ENCODE results near the gene TTC36. TPM values are rescaled to one million over a fixed set of nuclear protein-coding genes. Genes with fewer than 3 reads are reported as not detected.

The TTC36 gene
- total and polyA plus RNA-seq, 4 experiments from 2014 or later: 0.39 to 1.2 (median 0.82) TPM

DNA sequence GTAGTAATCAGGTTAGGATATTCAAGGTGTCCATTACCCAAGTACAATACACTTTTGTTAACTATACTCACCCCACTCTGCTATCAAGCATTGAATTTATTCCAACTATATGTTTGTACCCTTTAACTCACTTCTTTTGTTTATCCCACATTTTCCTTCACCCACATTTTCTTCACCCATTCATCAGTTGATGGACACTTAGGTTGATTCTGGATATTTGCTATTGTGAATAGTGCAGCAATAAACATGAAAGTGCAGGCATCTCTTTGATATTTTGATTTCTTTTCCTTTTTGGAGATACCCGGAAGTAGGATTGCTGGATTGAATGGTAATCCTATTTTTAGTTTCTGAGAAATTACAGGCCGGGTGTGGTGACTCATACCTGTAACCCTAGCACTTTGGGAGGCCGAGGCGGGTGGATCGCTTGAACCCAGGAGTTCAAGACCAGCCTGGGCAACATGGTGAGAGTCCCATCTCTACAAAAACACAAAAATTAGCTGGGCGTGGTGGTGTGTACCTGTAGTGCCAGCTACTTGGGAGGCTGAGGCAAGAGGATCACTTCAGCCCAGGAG, 10.2 kb downstream of the TTC36 start:
- Mint-ChIP-seq H3K36me3 (peaks cover 13 to 14% of the 10 kb centered on the region in 2 donors), H3K27ac (no peak overlapping the region), H3K27me3 (no peaks in the 10 kb centered on the region), H3K4me3 (no peak overlapping the region), H3K4me1 (peaks cover 0 to under 1% (median 0%) of the 10 kb centered on the region in 4 donors), H3K9me3 (no peaks in the 10 kb centered on the region)
- ChIA-PET CTCF (ENCODE audit: partially characterized antibody) (no interaction called here), POLR2A (ENCODE audit: partially characterized antibody) (no interaction called here)
- no peaks in the 10 kb centered on the region for H3K4me1 ChIP-seq (ENCODE audit: insufficient read depth, low read length)
- DNase-seq: no peak
- H3K27me3 ChIP-seq (ENCODE audit: insufficient read depth, low read length): no peaks in the 10 kb centered on the region
- H3K36me3 ChIP-seq (ENCODE audit: insufficient read depth, low read length): no peaks in the 10 kb centered on the region
- no peaks in the 10 kb centered on the region for H3K9me3 ChIP-seq (ENCODE audit: control insufficient read depth in 1 of 2, low read length in 2 of 2)
- intact Hi-C loops (cut with micrococcal nuclease): no loop called here
- no peak overlapping the region for H3K27ac ChIP-seq (ENCODE audit: low read depth, low read length)
- H3K4me3 ChIP-seq (ENCODE audit: low read length in 2 of 2): no peak overlapping the region

- no peak for DNase-seq
- Histone ChIP-seq H3K27me3 (ENCODE audit: insufficient read depth, low read length) (no peaks in the 10 kb centered on the region), H3K4me1 (ENCODE audit: insufficient read depth, low read length) (no peaks in the 10 kb centered on the region), H3K4me3 (ENCODE audit: low read length in 2 of 2) (no peak overlapping the region), H3K36me3 (ENCODE audit: insufficient read depth, low read length) (no peaks in the 10 kb centered on the region), H3K27ac (ENCODE audit: low read depth, low read length) (no peak overlapping the region), H3K9me3 (ENCODE audit: control insufficient read depth in 1 of 2, low read length in 2 of 2) (no peaks in the 10 kb centered on the region)
- ChIA-PET POLR2A (ENCODE audit: partially characterized antibody) (no interaction called here), CTCF (ENCODE audit: partially characterized antibody) (no interaction called here)
- H3K9me3 Mint-ChIP-seq: no peaks in the 10 kb centered on the region
- H3K36me3 Mint-ChIP-seq: peaks cover 25 to 31% of the 10 kb centered on the region in 2 donors
- H3K4me1 Mint-ChIP-seq: no peaks in the 10 kb centered on the region
- peak overlapping the region in 1 of 7 donors; percentile 85 for H3K27ac Mint-ChIP-seq
- no peaks in the 10 kb centered on the region for H3K27me3 Mint-ChIP-seq
- H3K4me3 Mint-ChIP-seq: no peak overlapping the region
- intact Hi-C loops (cut with micrococcal nuclease): no loop called here
Measured at GRCh38 chr11:118544010-118544646, 16.9 kb downstream of the TTC36 start.

DNA sequence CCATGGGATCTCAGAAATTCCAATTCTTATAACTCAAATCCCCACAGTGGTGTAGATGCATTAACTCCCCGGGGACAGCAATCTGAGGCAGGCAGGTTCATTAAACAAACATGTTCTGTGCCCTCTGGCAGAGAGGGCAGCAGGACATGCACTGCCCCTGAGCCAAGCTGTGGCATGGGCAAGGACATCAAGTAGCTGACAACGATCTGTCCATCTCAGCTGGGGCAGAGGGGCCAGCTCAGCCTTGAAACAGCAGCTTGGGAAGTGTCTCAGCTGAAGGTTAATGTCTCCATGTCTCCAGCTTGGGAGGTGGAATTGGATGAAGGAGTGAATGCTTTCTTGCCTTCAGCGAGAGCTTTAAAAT, 17.4 kb downstream of the TTC36 start:
- H3K36me3 ChIP-seq (ENCODE audit: insufficient read depth, low read length): no peaks in the 10 kb centered on the region
- Mint-ChIP-seq H3K27me3 (no peaks in the 10 kb centered on the region), H3K4me3 (no peak overlapping the region), H3K9me3 (no peaks in the 10 kb centered on the region), H3K27ac (peak overlapping the region in 1 of 7 donors; percentile 39), H3K4me1 (no peaks in the 10 kb centered on the region), H3K36me3 (peaks cover 25 to 31% of the 10 kb centered on the region in 2 donors)
- no peaks in the 10 kb centered on the region for H3K4me1 ChIP-seq (ENCODE audit: insufficient read depth, low read length)
- no peak overlapping the region for H3K4me3 ChIP-seq (ENCODE audit: low read length in 2 of 2)
- DNase-seq: no peak
- no peaks in the 10 kb centered on the region for H3K27me3 ChIP-seq (ENCODE audit: insufficient read depth, low read length)
- POLR2A ChIA-PET (ENCODE audit: partially characterized antibody): no interaction called here
- no peaks in the 10 kb centered on the region for H3K9me3 ChIP-seq (ENCODE audit: control insufficient read depth in 1 of 2, low read length in 2 of 2)
- intact Hi-C loops (cut with micrococcal nuclease): no loop called here
- no peak overlapping the region for H3K27ac ChIP-seq (ENCODE audit: low read depth, low read length)
- CTCF ChIA-PET (ENCODE audit: partially characterized antibody): no interaction called here

DNA sequence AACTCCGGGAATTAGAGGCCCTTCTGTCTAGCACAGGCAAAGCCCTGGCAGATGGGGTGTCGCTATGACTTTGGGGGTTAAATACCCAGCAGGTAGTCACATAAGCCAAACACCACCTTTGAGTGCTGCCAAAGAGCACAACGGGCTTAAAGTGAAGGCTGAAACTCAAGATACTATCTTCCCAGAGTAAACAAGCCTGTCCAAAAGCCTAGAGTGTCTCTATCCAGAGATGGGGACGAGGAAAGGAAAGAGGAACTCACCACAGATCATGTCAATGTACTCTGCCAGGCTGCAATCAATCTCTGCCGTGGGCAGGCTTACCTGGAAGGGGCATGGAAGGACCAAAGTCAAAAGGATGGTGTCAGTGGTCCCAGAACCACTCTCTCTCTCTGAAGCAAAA, 18.3 kb downstream of the TTC36 start:
- no peaks in the 10 kb centered on the region for H3K4me1 ChIP-seq (ENCODE audit: insufficient read depth, low read length)
- H3K4me3 Mint-ChIP-seq: no peak overlapping the region
- H3K4me3 ChIP-seq (ENCODE audit: low read length in 2 of 2): no peak overlapping the region
- no peak for DNase-seq
- H3K27ac Mint-ChIP-seq: no peak overlapping the region
- H3K9me3 Mint-ChIP-seq: no peaks in the 10 kb centered on the region
- peaks cover 20 to 30% of the 10 kb centered on the region in 2 donors for H3K36me3 Mint-ChIP-seq
- ChIA-PET CTCF (ENCODE audit: partially characterized antibody) (no interaction called here), POLR2A (ENCODE audit: partially characterized antibody) (no interaction called here)
- H3K4me1 Mint-ChIP-seq: no peaks in the 10 kb centered on the region
- H3K27ac ChIP-seq (ENCODE audit: low read depth, low read length): no peak overlapping the region
- H3K9me3 ChIP-seq (ENCODE audit: control insufficient read depth in 1 of 2, low read length in 2 of 2): no peaks in the 10 kb centered on the region
- H3K27me3 Mint-ChIP-seq: no peaks in the 10 kb centered on the region
- H3K36me3 ChIP-seq (ENCODE audit: insufficient read depth, low read length): no peaks in the 10 kb centered on the region
- no peaks in the 10 kb centered on the region for H3K27me3 ChIP-seq (ENCODE audit: insufficient read depth, low read length)
- intact Hi-C loops (cut with micrococcal nuclease): no loop called here

DNA sequence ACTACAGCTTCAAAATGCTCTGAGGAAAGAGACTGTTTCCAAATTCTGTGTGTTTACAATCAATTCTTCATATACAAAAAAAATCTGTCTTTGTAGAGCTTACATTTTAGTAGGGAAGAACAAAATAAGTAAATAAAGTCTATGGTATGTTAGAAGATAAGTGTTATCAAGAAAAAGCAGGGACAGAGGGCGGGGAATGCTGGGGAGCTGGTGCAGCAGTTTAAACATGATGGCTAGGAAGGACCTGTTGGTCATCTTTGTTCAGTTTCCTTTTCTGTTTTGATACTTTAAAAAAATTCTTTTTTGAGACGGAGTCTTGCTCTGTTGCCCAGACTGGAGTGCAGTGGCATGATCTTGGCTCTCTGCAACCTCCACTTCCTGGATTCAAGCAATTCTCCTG, 19.9 kb downstream of the TTC36 start:
- no peaks in the 10 kb centered on the region for H3K4me1 ChIP-seq (ENCODE audit: insufficient read depth, low read length)
- POLR2A ChIA-PET (ENCODE audit: partially characterized antibody): interaction anchor here (0.6 kb wide), 1 partner anchor 1283 kb away, joined by 4 read pairs; no protein-coding TSS in a partner anchor
- Mint-ChIP-seq H3K27ac (peak overlapping the region in 2 of 7 donors; percentile 28 to 86), H3K36me3 (peaks cover 20 to 31% of the 10 kb centered on the region in 2 donors), H3K27me3 (no peaks in the 10 kb centered on the region), H3K9me3 (no peaks in the 10 kb centered on the region), H3K4me1 (no peaks in the 10 kb centered on the region), H3K4me3 (no peak overlapping the region)
- intact Hi-C loops (cut with micrococcal nuclease): no loop called here
- CTCF ChIA-PET (ENCODE audit: partially characterized antibody): no interaction called here
- DNase-seq: no peak
- peaks cover 6% of the 10 kb centered on the region for H3K36me3 ChIP-seq (ENCODE audit: insufficient read depth, low read length)
- no peaks in the 10 kb centered on the region for H3K27me3 ChIP-seq (ENCODE audit: insufficient read depth, low read length)
- no peaks in the 10 kb centered on the region for H3K9me3 ChIP-seq (ENCODE audit: control insufficient read depth in 1 of 2, low read length in 2 of 2)
- no peak overlapping the region for H3K4me3 ChIP-seq (ENCODE audit: low read length in 2 of 2)
- H3K27ac ChIP-seq (ENCODE audit: low read depth, low read length): no peak overlapping the region

GRCh38 chr11:118552341-118552740, 25.1 kb downstream of the TTC36 start:
- Mint-ChIP-seq H3K4me3 (no peak overlapping the region), H3K4me1 (no peaks in the 10 kb centered on the region), H3K36me3 (peaks cover 34 to 35% of the 10 kb centered on the region in 2 donors), H3K27ac (no peak overlapping the region), H3K27me3 (no peaks in the 10 kb centered on the region), H3K9me3 (no peaks in the 10 kb centered on the region)
- no peaks in the 10 kb centered on the region for H3K4me1 ChIP-seq (ENCODE audit: insufficient read depth, low read length)
- CTCF ChIA-PET (ENCODE audit: partially characterized antibody): interaction anchor here (0.7 kb wide), 1 partner anchor 309 kb away, joined by 3 read pairs; no protein-coding TSS in a partner anchor
- POLR2A ChIA-PET (ENCODE audit: partially characterized antibody): no interaction called here
- H3K27me3 ChIP-seq (ENCODE audit: insufficient read depth, low read length): no peaks in the 10 kb centered on the region
- no peaks in the 10 kb centered on the region for H3K9me3 ChIP-seq (ENCODE audit: control insufficient read depth in 1 of 2, low read length in 2 of 2)
- H3K4me3 ChIP-seq (ENCODE audit: low read length in 2 of 2): no peak overlapping the region
- H3K27ac ChIP-seq (ENCODE audit: low read depth, low read length): no peak overlapping the region
- peaks cover 24% of the 10 kb centered on the region for H3K36me3 ChIP-seq (ENCODE audit: insufficient read depth, low read length)
- no peak for DNase-seq
- intact Hi-C loops (cut with micrococcal nuclease): no loop called here

GRCh38 chr11:118560806-118561205, 33.5 kb downstream of the TTC36 start:
- ChIA-PET POLR2A (ENCODE audit: partially characterized antibody) (no interaction called here), CTCF (ENCODE audit: partially characterized antibody) (no interaction called here)
- no peak overlapping the region for H3K27ac Mint-ChIP-seq
- no peaks in the 10 kb centered on the region for H3K9me3 Mint-ChIP-seq
- Histone ChIP-seq H3K4me1 (ENCODE audit: insufficient read depth, low read length) (peaks cover 5% of the 10 kb centered on the region), H3K27me3 (ENCODE audit: insufficient read depth, low read length) (no peaks in the 10 kb centered on the region), H3K9me3 (ENCODE audit: control insufficient read depth in 1 of 2, low read length in 2 of 2) (no peaks in the 10 kb centered on the region), H3K4me3 (ENCODE audit: low read length in 2 of 2) (no peak overlapping the region), H3K27ac (ENCODE audit: low read depth, low read length) (no peak overlapping the region), H3K36me3 (ENCODE audit: insufficient read depth, low read length) (peaks cover 11% of the 10 kb centered on the region)
- peaks cover 8 to 17% (median 14%) of the 10 kb centered on the region in 4 donors for H3K4me1 Mint-ChIP-seq
- intact Hi-C loops (cut with micrococcal nuclease): no loop called here
- peaks cover 17 to 21% of the 10 kb centered on the region in 2 donors for H3K36me3 Mint-ChIP-seq
- DNase-seq: no peak
- no peak overlapping the region for H3K4me3 Mint-ChIP-seq
- no peaks in the 10 kb centered on the region for H3K27me3 Mint-ChIP-seq
